Testis (tissue), 2 donors: ENCODE measurements around the gene GPLD1.

Experiments
- POLR2A ChIP-seq: fragments of 450-650 bp; IDR thresholded peaks from one replicate; pipeline ENCODE4 v1.6.1; 2017; ENCODE audit warnings: antibody characterized with exemption, mild to moderate bottlenecking, moderate library complexity
- TF ChIP-seq, protein P1 (sequence below), 3 experiments: fragments of 450-650 bp in 2 of 3; fragments of 200-600 bp in 1 of 3; sonication (generic) in 1 of 3; IDR thresholded peaks; one replicate each; pipeline ENCODE4 v1.5.1; 2016 to 2019; ENCODE audit warnings: antibody characterized with exemption in 3 of 3, mild to moderate bottlenecking in 2 of 3, moderate library complexity in 1 of 3

GRCh38 chr6:24408719-24409410 lies 80.5 kb downstream of the GPLD1 start:
- TF ChIP-seq, protein P1, sequence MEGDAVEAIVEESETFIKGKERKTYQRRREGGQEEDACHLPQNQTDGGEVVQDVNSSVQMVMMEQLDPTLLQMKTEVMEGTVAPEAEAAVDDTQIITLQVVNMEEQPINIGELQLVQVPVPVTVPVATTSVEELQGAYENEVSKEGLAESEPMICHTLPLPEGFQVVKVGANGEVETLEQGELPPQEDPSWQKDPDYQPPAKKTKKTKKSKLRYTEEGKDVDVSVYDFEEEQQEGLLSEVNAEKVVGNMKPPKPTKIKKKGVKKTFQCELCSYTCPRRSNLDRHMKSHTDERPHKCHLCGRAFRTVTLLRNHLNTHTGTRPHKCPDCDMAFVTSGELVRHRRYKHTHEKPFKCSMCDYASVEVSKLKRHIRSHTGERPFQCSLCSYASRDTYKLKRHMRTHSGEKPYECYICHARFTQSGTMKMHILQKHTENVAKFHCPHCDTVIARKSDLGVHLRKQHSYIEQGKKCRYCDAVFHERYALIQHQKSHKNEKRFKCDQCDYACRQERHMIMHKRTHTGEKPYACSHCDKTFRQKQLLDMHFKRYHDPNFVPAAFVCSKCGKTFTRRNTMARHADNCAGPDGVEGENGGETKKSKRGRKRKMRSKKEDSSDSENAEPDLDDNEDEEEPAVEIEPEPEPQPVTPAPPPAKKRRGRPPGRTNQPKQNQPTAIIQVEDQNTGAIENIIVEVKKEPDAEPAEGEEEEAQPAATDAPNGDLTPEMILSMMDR (IDR thresholded peaks at IDR 0.05): no peak
- no peak for TF ChIP-seq POLR2A
